Omental fat pad (tissue), 4 donors: Measurements from ENCODE around the gene OXNAD1. TPM values are rescaled to one million over a fixed set of nuclear protein-coding genes. Genes with fewer than 3 reads are reported as not detected.
A peak's percentile ranks its signal among the peaks of the same experiment; 100 is the strongest.

ENCODE experiments used
- ATAC-seq: fragments of 150-250 bp; one replicate; pipeline ENCODE4 v1.9.1; 2016; ENCODE audit warnings: mild to moderate bottlenecking, moderate library complexity; ENCODE audit not compliant: low FRiP score
- DNase-seq: peaks from one replicate; pipeline ENCODE4 v3.0.0-alpha.2; 2019; ENCODE audit warnings: low spot score
- total RNA-seq, 4 donors: library from RNA; depleted of rRNA; stranded (reverse); fragments of >200 nt; gene quantifications; one replicate each; pipeline ENCODE4 v1.1.0, GENCODE V29; 2016
- TF ChIP-seq, protein P1 (sequence below), 3 donors: fragments of 450-650 bp; IDR thresholded peaks; one replicate each; pipeline ENCODE4 v1.5.1; 2016 to 2017; ENCODE audit warnings: antibody characterized with exemption in 3 of 3, mild to moderate bottlenecking in 3 of 3, moderate library complexity in 2 of 3

The OXNAD1 gene
- total RNA-seq, 4 donors from 2014 or later = 13.7 to 21.3 (median 15.2) TPM

DNA sequence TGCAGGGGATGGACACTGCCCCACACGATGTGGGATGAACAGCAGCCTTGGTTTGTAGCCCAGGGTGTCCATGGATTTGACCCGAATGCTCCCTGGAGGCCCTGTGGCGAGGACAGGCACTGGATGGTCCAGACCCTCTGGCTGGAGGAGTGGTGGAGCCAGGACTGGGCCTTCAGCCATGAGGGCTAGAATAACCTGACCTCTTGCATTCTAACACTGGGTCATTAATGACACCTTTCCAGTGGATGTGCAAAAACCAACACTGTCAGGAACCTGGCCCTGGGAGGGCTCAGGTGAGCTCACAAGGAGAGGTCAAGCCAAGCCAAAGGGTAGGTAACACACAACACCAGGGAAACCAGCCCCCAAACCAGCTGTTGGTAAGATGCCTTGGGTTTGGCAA is 51.4 kb downstream of the OXNAD1 start:
- ATAC-seq = no peak
- DNase-seq = no peak
- TF ChIP-seq, protein P1, sequence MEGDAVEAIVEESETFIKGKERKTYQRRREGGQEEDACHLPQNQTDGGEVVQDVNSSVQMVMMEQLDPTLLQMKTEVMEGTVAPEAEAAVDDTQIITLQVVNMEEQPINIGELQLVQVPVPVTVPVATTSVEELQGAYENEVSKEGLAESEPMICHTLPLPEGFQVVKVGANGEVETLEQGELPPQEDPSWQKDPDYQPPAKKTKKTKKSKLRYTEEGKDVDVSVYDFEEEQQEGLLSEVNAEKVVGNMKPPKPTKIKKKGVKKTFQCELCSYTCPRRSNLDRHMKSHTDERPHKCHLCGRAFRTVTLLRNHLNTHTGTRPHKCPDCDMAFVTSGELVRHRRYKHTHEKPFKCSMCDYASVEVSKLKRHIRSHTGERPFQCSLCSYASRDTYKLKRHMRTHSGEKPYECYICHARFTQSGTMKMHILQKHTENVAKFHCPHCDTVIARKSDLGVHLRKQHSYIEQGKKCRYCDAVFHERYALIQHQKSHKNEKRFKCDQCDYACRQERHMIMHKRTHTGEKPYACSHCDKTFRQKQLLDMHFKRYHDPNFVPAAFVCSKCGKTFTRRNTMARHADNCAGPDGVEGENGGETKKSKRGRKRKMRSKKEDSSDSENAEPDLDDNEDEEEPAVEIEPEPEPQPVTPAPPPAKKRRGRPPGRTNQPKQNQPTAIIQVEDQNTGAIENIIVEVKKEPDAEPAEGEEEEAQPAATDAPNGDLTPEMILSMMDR (IDR thresholded peaks at IDR 0.05) = no peak

- TF ChIP-seq, protein P1 (IDR thresholded peaks at IDR 0.05) = no peak
- ATAC-seq (no peak), DNase-seq (no peak)
Observed at GRCh38 chr3:16316847-16317560, 52.0 kb downstream of the OXNAD1 start.

GRCh38 chr3:16317561-16317945 is 52.5 kb downstream of the OXNAD1 start:
- TF ChIP-seq, protein P1 (IDR thresholded peaks at IDR 0.05) = no peak
- DNase-seq = no peak
- ATAC-seq = no peak

GRCh38 chr3:16318176-16318575 is 53.2 kb downstream of the OXNAD1 start:
- peak; percentile 59 for ATAC-seq
- TF ChIP-seq, protein P1 (IDR thresholded peaks at IDR 0.05) = no peak
- DNase-seq = no peak

DNA sequence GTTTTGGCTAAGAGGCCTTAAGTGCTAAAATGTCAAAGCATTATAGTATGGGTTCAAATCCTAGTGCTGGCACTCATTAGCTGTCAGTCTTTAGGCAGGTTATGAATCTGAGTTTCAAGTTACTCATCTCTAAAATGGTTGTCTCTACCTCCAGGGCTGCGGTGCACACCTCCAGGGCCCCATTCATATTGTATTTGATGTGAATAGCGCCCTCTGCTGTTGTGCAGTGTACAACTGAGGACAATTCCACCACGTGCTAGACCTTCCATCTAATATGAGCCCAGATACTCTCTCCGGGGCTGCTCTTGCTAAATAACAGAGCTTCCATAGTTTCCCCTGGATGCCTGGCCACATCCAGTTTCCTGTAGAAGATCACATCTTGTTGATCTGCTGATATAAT is 54.3 kb downstream of the OXNAD1 start:
- ATAC-seq = no peak
- TF ChIP-seq, protein P1 (IDR thresholded peaks at IDR 0.05) = no peak
- DNase-seq = no peak

GRCh38 chr3:16319723-16320122 is 54.7 kb downstream of the OXNAD1 start:
- ATAC-seq (no peak), DNase-seq (no peak)
- TF ChIP-seq, protein P1 (IDR thresholded peaks at IDR 0.05) = no peak

- TF ChIP-seq, protein P1 (IDR thresholded peaks at IDR 0.05) = no peak
- DNase-seq = no peak
- no peak for ATAC-seq
Observed at GRCh38 chr3:16320711-16321110, 55.7 kb downstream of the OXNAD1 start.
